Left forelimb (tissue), 1 donor: ENCODE measurements around the gene RMND1.
"Not testable (repeated sequence)": the region's sequence is repeated elsewhere in the genome, so short reads cannot be mapped to it uniquely, and the experiment has no call there.

Experiments
- DNase-seq: peaks from one replicate; pipeline ENCODE4 v3.0.0-alpha.2; 2018; ENCODE audit warnings: low spot score

RMND1 gene

GRCh38 chr6:151385177-151385576 is 66.7 kb downstream of the RMND1 start:
- DNase-seq = no peak

- no peak for DNase-seq
These were observed 67.8 kb downstream of the RMND1 start for GRCh38 chr6:151384151-151384550.

- not testable (repeated sequence) for DNase-seq
These were observed 69.3 kb downstream of the RMND1 start for GRCh38 chr6:151382631-151383030.

- no peak for DNase-seq
These were observed 70.2 kb downstream of the RMND1 start for GRCh38 chr6:151381722-151382121.

GRCh38 chr6:151380848-151381205 is 71.1 kb downstream of the RMND1 start:
- DNase-seq = no peak

GRCh38 chr6:151379933-151380847 is 71.7 kb downstream of the RMND1 start:
- no peak for DNase-seq

GRCh38 chr6:151377095-151377494 is 74.8 kb downstream of the RMND1 start:
- no peak for DNase-seq

- DNase-seq = no peak
These were observed 75.5 kb downstream of the RMND1 start for GRCh38 chr6:151376440-151376839.

GRCh38 chr6:151375833-151376232 is 76.1 kb downstream of the RMND1 start:
- no peak for DNase-seq

- no peak for DNase-seq
These were observed 77.8 kb downstream of the RMND1 start for GRCh38 chr6:151374036-151374683.

GRCh38 chr6:151372164-151372563 is 79.8 kb downstream of the RMND1 start:
- no peak for DNase-seq

GRCh38 chr6:151370509-151371078 is 81.3 kb downstream of the RMND1 start:
- no peak for DNase-seq

- no peak for DNase-seq
These were observed 86.7 kb downstream of the RMND1 start for GRCh38 chr6:151365233-151365632.

GRCh38 chr6:151359486-151359885 is 92.4 kb downstream of the RMND1 start:
- DNase-seq = no peak

GRCh38 chr6:151358475-151358874 is 93.5 kb downstream of the RMND1 start:
- DNase-seq = no peak

- no peak for DNase-seq
These were observed 94.0 kb downstream of the RMND1 start for GRCh38 chr6:151357758-151358436.

- DNase-seq = not testable (repeated sequence)
These were observed 94.9 kb downstream of the RMND1 start for GRCh38 chr6:151356983-151357382.
